DND-41 (cell line): ENCODE measurements around the gene PIN1.

Source experiments
- ATAC-seq: fragments of 200-7000 bp; cut with Tn5 transposase; 3 replicates; pipeline ENCODE4 v1.9.1; 2021; ENCODE audit warnings: low read depth; ENCODE audit not compliant: insufficient read depth
- DNase-seq: peaks from one replicate; pipeline ENCODE4 v3.0.0-alpha.2; 2020
- H2AFZ ChIP-seq: 2 replicates; pipeline ENCODE4 v1.6.0; 2012; ENCODE audit warnings: low read depth, low read length
- H3K27ac ChIP-seq: 2 replicates; pipeline ENCODE4 v1.5.1; 2012; ENCODE audit warnings: low read length, inconsistent platforms
- H3K27me3 ChIP-seq: fragments of 200-600 bp; sonication (generic); 2 replicates; pipeline ENCODE4 v1.6.0; 2012; ENCODE audit warnings: low read length, mild to moderate bottlenecking, inconsistent platforms; ENCODE audit not compliant: insufficient read depth, poor library complexity
- H3K36me3 ChIP-seq: 2 replicates; pipeline ENCODE4 v1.5.1; 2012; ENCODE audit warnings: low read length, inconsistent platforms; ENCODE audit not compliant: insufficient read depth
- H3K4me1 ChIP-seq: 2 replicates; pipeline ENCODE4 v1.5.1; 2012; ENCODE audit warnings: mild to moderate bottlenecking, low read length; ENCODE audit not compliant: insufficient read depth
- H3K4me2 ChIP-seq: 2 replicates; pipeline ENCODE4 v1.6.0; 2012; ENCODE audit warnings: mild to moderate bottlenecking, moderate library complexity, low read length, inconsistent platforms; ENCODE audit not compliant: insufficient read depth
- H3K4me3 ChIP-seq, 2 experiments: fragments of 200-600 bp in 1 of 2; shearing (Covaris generic) in 1 of 2; 2 replicates each; pipeline ENCODE4 v1.5.1; 2012 to 2016; ENCODE audit warnings: inconsistent platforms in 2 of 2, low read length in 2 of 2, mild to moderate bottlenecking in 2 of 2, low read depth in 1 of 2, moderate library complexity in 1 of 2
- H3K79me2 ChIP-seq: 2 replicates; pipeline ENCODE4 v1.6.0; 2012; ENCODE audit warnings: low read length, inconsistent platforms; ENCODE audit not compliant: insufficient read depth
- H3K9ac ChIP-seq: 2 replicates; pipeline ENCODE4 v1.6.0; 2012; ENCODE audit warnings: low read depth, mild to moderate bottlenecking, inconsistent platforms, low read length, moderate library complexity
- H3K9me3 ChIP-seq: 2 replicates; pipeline ENCODE4 v1.5.1; 2012; ENCODE audit warnings: low read length, moderate library complexity, mild to moderate bottlenecking, inconsistent platforms; ENCODE audit not compliant: insufficient read depth, severe bottlenecking
- H4K20me1 ChIP-seq: 2 replicates; pipeline ENCODE4 v1.6.0; 2012; ENCODE audit warnings: low read length; ENCODE audit not compliant: insufficient read depth
- CTCF ChIP-seq: IDR thresholded peaks from 2 replicates; pipeline ENCODE4 v1.5.1; 2012; ENCODE audit warnings: borderline replicate concordance, low read length, moderate library complexity, mild to moderate bottlenecking; ENCODE audit not compliant: poor library complexity, severe bottlenecking; ENCODE audit errors: extremely low read depth
- EZH2 ChIP-seq: IDR thresholded peaks from 3 replicates; pipeline ENCODE4 v1.6.1; 2012; ENCODE audit warnings: borderline replicate concordance, low read depth, mild to moderate bottlenecking, moderate library complexity, low read length, inconsistent platforms; ENCODE audit not compliant: severe bottlenecking

PIN1 gene

DNA sequence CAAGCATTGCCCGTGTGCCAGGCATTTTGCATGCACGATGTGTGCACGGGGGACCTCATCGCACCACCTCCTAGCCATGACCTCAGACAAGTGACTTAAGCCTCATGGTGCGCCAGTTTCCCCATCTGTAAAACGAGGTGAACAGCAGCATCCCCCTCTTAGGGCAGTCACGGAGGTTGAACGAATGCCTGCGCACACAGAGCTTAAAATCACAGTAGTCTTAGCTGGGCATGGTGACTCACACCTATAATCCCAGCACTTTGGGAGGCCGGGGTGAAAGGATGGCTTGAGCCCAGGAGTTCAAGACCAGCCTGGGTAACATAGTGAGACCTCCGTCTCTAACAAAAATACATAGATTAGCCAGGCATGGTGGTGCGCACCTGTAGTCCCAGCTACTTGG lies 48.6 kb downstream of the PIN1 start:
- Histone ChIP-seq H4K20me1 (no peaks in the 10 kb centered on the region), H3K27ac (no peak overlapping the region), H3K9me3 (no peaks in the 10 kb centered on the region), H3K4me2 (no peak overlapping the region), H3K36me3 (no peaks in the 10 kb centered on the region), H2AFZ (no peak overlapping the region), H3K27me3 (no peaks in the 10 kb centered on the region), H3K4me1 (no peaks in the 10 kb centered on the region), H3K4me3 (no peak overlapping the region), H3K9ac (no peak overlapping the region), H3K79me2 (no peaks in the 10 kb centered on the region)
- no peak for ATAC-seq
- DNase-seq, result no peak
- TF ChIP-seq EZH2 (no peak), CTCF (no peak)

DNA sequence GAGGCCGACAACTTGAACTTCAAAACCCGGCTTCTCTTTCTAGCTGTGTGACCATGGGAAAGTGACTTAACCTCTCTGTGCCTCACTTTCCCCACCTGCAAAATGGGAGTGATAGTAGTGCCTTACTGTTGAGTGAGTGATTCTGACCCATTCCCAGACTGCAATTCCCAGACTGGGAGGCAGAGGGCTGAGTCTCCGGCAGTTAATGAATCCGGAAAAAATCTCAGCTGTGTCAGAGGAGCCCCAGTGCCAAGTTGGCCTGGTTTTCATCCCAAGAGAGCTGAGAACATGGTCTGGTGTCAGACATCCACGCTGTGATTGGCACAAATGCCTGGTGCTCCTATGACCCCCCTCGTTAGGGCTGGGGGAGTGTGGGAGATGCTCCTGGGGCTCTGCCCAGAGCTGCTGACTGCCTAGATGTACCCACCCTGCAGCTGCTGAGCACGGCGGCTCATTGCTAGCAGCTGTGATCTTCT lies 50.0 kb downstream of the PIN1 start:
- Histone ChIP-seq H3K4me1 (no peaks in the 10 kb centered on the region), H3K9me3 (no peaks in the 10 kb centered on the region), H3K27ac (no peak overlapping the region), H3K9ac (no peak overlapping the region), H3K4me2 (no peak overlapping the region), H3K4me3 (no peak overlapping the region), H2AFZ (no peak overlapping the region), H3K27me3 (no peaks in the 10 kb centered on the region), H4K20me1 (no peaks in the 10 kb centered on the region), H3K79me2 (no peaks in the 10 kb centered on the region), H3K36me3 (no peaks in the 10 kb centered on the region)
- DNase-seq, result no peak
- no peak for TF ChIP-seq EZH2
- no peak for TF ChIP-seq CTCF
- no peak for ATAC-seq

GRCh38 chr19:9891609-9892373 lies 56.7 kb downstream of the PIN1 start:
- Histone ChIP-seq H3K79me2 (no peaks in the 10 kb centered on the region), H3K4me1 (no peaks in the 10 kb centered on the region), H3K36me3 (no peaks in the 10 kb centered on the region), H3K27me3 (no peaks in the 10 kb centered on the region), H3K27ac (no peak overlapping the region), H3K9ac (no peak overlapping the region), H3K9me3 (no peaks in the 10 kb centered on the region), H4K20me1 (no peaks in the 10 kb centered on the region), H2AFZ (no peak overlapping the region), H3K4me3 (no peak overlapping the region), H3K4me2 (no peak overlapping the region)
- DNase-seq (no peak), ATAC-seq (no peak)
- no peak for TF ChIP-seq EZH2
- TF ChIP-seq CTCF, result no peak
